ENCODE results near the gene CBARP. TPM values are rescaled to one million over a fixed set of nuclear protein-coding genes. Genes with fewer than 3 reads are reported as not detected.
A peak's percentile ranks its signal among the peaks of the same experiment; 100 is the strongest.

The CBARP gene
- total and polyA plus RNA-seq, 2 donors from 2014 or later: 1.0 to 1.1 TPM

DNA sequence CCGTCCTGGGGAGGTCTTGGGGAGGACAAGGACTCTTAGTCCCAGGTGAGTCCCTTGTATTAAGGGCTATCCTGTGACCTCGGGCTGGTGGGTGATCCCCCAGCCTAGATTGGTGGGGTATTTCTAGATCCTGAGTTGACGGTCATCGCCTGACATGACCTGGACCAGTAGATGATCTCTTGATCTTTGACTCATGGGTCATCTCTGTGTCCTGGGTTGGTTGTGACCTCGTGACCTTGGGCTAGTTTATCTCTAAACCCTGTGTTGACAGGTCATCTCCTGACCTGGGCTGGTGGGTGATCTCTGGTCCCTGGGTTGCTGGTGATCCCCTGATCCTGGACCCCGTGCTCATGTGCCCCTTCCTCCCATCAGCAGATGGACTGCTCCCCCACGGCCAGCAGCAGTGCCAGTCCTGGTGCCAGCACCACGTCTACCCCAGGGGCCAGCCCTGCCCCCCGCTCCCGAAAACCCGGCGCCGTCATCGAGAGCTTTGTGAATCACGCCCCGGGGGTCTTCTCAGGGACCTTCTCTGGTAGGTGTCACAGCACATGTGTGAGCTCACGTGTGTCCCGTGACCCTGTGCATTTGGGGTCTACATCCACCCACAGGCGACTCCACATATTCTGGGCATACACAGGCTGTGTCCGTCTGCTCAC lies 16.9 kb upstream of the CBARP start:
- no peak overlapping the region for H3K4me3 ChIP-seq (ENCODE audit: low read length in 3 of 3)
- H3K4me1 ChIP-seq (ENCODE audit: control insufficient read depth in 2 of 3, insufficient read depth in 2 of 3, low read depth in 1 of 3, low read length in 3 of 3): peaks cover 0 to 54% (median 15%) of the 10 kb centered on the region in 3 donors
- intact Hi-C loops (cut with DNase I): no loop called here
- DNase-seq: no peak
- TF ChIP-seq, protein P1, sequence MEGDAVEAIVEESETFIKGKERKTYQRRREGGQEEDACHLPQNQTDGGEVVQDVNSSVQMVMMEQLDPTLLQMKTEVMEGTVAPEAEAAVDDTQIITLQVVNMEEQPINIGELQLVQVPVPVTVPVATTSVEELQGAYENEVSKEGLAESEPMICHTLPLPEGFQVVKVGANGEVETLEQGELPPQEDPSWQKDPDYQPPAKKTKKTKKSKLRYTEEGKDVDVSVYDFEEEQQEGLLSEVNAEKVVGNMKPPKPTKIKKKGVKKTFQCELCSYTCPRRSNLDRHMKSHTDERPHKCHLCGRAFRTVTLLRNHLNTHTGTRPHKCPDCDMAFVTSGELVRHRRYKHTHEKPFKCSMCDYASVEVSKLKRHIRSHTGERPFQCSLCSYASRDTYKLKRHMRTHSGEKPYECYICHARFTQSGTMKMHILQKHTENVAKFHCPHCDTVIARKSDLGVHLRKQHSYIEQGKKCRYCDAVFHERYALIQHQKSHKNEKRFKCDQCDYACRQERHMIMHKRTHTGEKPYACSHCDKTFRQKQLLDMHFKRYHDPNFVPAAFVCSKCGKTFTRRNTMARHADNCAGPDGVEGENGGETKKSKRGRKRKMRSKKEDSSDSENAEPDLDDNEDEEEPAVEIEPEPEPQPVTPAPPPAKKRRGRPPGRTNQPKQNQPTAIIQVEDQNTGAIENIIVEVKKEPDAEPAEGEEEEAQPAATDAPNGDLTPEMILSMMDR (IDR thresholded peaks at IDR 0.05; ENCODE audit: borderline replicate concordance, extremely low read depth, insufficient read depth): no peak
- H3K9ac ChIP-seq (ENCODE audit: low read length in 3 of 3): peak overlapping the region in 2 of 3 donors; percentile 2 to 62
- no peaks in the 10 kb centered on the region for H3K9me3 ChIP-seq (ENCODE audit: control insufficient read depth in 2 of 3, insufficient read depth in 1 of 3, low read length in 3 of 3)
- H3K27ac ChIP-seq (ENCODE audit: low read depth in 2 of 2, low read length in 2 of 2): peak overlapping the region; percentile 97
- FAIRE-seq: no peak
- H3K27me3 ChIP-seq (ENCODE audit: control insufficient read depth, insufficient read depth, low read length): no peaks in the 10 kb centered on the region
- H3K36me3 ChIP-seq (ENCODE audit: control insufficient read depth in 2 of 3, insufficient read depth in 3 of 3, low read length in 3 of 3): peaks cover 5 to 34% (median 17%) of the 10 kb centered on the region in 3 donors

- peak in 1 of 5 donors; percentile 90 for DNase-seq
- H3K27ac ChIP-seq (ENCODE audit: low read depth in 2 of 2, low read length in 2 of 2): peak overlapping the region; percentile 97
- TF ChIP-seq, protein P1 (IDR thresholded peaks at IDR 0.05; ENCODE audit: borderline replicate concordance, extremely low read depth, insufficient read depth): no peak
- no peaks in the 10 kb centered on the region for H3K9me3 ChIP-seq (ENCODE audit: control insufficient read depth in 2 of 3, insufficient read depth in 1 of 3, low read length in 3 of 3)
- no peak for FAIRE-seq
- intact Hi-C loops (cut with DNase I): no loop called here
- H3K36me3 ChIP-seq (ENCODE audit: control insufficient read depth in 2 of 3, insufficient read depth in 3 of 3, low read length in 3 of 3): peaks cover 5 to 34% (median 17%) of the 10 kb centered on the region in 3 donors
- no peak overlapping the region for H3K4me3 ChIP-seq (ENCODE audit: low read length in 3 of 3)
- peak overlapping the region in 1 of 3 donors; percentile 62 for H3K9ac ChIP-seq (ENCODE audit: low read length in 3 of 3)
- H3K27me3 ChIP-seq (ENCODE audit: control insufficient read depth, insufficient read depth, low read length): no peaks in the 10 kb centered on the region
- peaks cover 0 to 48% (median 10%) of the 10 kb centered on the region in 3 donors for H3K4me1 ChIP-seq (ENCODE audit: control insufficient read depth in 2 of 3, insufficient read depth in 2 of 3, low read depth in 1 of 3, low read length in 3 of 3)
Measured at GRCh38 chr19:1254081-1254527, 16.3 kb upstream of the CBARP start.

- Histone ChIP-seq H3K36me3 (ENCODE audit: control insufficient read depth in 2 of 3, insufficient read depth in 3 of 3, low read length in 3 of 3) (peaks cover 5 to 34% (median 17%) of the 10 kb centered on the region in 3 donors), H3K9me3 (ENCODE audit: control insufficient read depth in 2 of 3, insufficient read depth in 1 of 3, low read length in 3 of 3) (no peaks in the 10 kb centered on the region), H3K9ac (ENCODE audit: low read length in 3 of 3) (peak overlapping the region in 1 of 3 donors; percentile 73), H3K4me3 (ENCODE audit: low read length in 3 of 3) (peak overlapping the region in 1 of 3 donors; percentile 54), H3K4me1 (ENCODE audit: control insufficient read depth in 2 of 3, insufficient read depth in 2 of 3, low read depth in 1 of 3, low read length in 3 of 3) (peaks cover 0 to 45% (median 6%) of the 10 kb centered on the region in 3 donors), H3K27ac (ENCODE audit: low read depth in 2 of 2, low read length in 2 of 2) (peak overlapping the region; percentile 97), H3K27me3 (ENCODE audit: control insufficient read depth, insufficient read depth, low read length) (no peaks in the 10 kb centered on the region)
- FAIRE-seq (no peak), DNase-seq (peak in 2 of 5 donors; percentile 69 to 90)
- intact Hi-C loops (cut with DNase I): no loop called here
- TF ChIP-seq, protein P1 (IDR thresholded peaks at IDR 0.05; ENCODE audit: borderline replicate concordance, extremely low read depth, insufficient read depth): no peak
Measured at GRCh38 chr19:1253514-1254080, 15.8 kb upstream of the CBARP start.

Data from kidney (tissue), 14 donors.